HepG2 (cell line): ENCODE data around the gene MBOAT7.
"Not testable (repeated sequence)": the region's sequence is repeated elsewhere in the genome, so short reads cannot be mapped to it uniquely, and the experiment has no call there.

Experiments
- DPF2 ChIP-seq: sonication (generic); formaldehyde crosslinking; IDR thresholded peaks from 2 replicates; pipeline ENCODE4 v1.4.0; 2020; ENCODE audit warnings: mild to moderate bottlenecking, low read depth, missing genetic modification reagents, borderline replicate concordance
- GABPA ChIP-seq, 2 experiments: IDR thresholded peaks; 2 replicates each; pipeline ENCODE4 v1.6.1; 2011 to 2016; ENCODE audit warnings: low read depth in 2 of 2, low read length in 1 of 2, missing biosample characterization in 1 of 2, missing genetic modification characterization in 1 of 2
- TCF7L2 ChIP-seq: IDR thresholded peaks from 2 replicates; pipeline ENCODE4 v1.6.1; 2011; ENCODE audit warnings: mild to moderate bottlenecking, low read depth, low read length, moderate library complexity
- ZNF10 ChIP-seq: sonication (generic); formaldehyde crosslinking; IDR thresholded peaks from 2 replicates; pipeline ENCODE4 v1.4.0; 2020; ENCODE audit warnings: mild to moderate bottlenecking, low read depth, missing genetic modification reagents, borderline replicate concordance
- ZZZ3 ChIP-seq: sonication (generic); formaldehyde crosslinking; IDR thresholded peaks from 2 replicates; pipeline ENCODE4 v1.4.0; 2020; ENCODE audit warnings: missing genetic modification reagents, mild to moderate bottlenecking, borderline replicate concordance
- TF ChIP-seq, protein P1 (sequence below): fragments of 450-650 bp; IDR thresholded peaks from 2 replicates; pipeline ENCODE4 v1.6.1; 2017; ENCODE audit warnings: mild to moderate bottlenecking
- TF ChIP-seq, protein P2 (sequence below): sonication (generic); formaldehyde crosslinking; IDR thresholded peaks from 2 replicates; pipeline ENCODE4 v1.4.0; 2020; ENCODE audit warnings: missing genetic modification reagents

- TF ChIP-seq, protein P1, sequence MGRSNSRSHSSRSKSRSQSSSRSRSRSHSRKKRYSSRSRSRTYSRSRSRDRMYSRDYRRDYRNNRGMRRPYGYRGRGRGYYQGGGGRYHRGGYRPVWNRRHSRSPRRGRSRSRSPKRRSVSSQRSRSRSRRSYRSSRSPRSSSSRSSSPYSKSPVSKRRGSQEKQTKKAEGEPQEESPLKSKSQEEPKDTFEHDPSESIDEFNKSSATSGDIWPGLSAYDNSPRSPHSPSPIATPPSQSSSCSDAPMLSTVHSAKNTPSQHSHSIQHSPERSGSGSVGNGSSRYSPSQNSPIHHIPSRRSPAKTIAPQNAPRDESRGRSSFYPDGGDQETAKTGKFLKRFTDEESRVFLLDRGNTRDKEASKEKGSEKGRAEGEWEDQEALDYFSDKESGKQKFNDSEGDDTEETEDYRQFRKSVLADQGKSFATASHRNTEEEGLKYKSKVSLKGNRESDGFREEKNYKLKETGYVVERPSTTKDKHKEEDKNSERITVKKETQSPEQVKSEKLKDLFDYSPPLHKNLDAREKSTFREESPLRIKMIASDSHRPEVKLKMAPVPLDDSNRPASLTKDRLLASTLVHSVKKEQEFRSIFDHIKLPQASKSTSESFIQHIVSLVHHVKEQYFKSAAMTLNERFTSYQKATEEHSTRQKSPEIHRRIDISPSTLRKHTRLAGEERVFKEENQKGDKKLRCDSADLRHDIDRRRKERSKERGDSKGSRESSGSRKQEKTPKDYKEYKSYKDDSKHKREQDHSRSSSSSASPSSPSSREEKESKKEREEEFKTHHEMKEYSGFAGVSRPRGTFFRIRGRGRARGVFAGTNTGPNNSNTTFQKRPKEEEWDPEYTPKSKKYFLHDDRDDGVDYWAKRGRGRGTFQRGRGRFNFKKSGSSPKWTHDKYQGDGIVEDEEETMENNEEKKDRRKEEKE, result not testable (repeated sequence)
- TF ChIP-seq DPF2 (CRISPR knock-in tag); TCF7L2; GABPA (IDR thresholded peaks at IDR 0.05; ENCODE audit: low read depth, low read length); GABPA (CRISPR knock-in tag; IDR thresholded peaks at IDR 0.05; ENCODE audit: low read depth); ZNF10; ZZZ3 (CRISPR knock-in tag): not testable (repeated sequence)
- TF ChIP-seq, protein P2, sequence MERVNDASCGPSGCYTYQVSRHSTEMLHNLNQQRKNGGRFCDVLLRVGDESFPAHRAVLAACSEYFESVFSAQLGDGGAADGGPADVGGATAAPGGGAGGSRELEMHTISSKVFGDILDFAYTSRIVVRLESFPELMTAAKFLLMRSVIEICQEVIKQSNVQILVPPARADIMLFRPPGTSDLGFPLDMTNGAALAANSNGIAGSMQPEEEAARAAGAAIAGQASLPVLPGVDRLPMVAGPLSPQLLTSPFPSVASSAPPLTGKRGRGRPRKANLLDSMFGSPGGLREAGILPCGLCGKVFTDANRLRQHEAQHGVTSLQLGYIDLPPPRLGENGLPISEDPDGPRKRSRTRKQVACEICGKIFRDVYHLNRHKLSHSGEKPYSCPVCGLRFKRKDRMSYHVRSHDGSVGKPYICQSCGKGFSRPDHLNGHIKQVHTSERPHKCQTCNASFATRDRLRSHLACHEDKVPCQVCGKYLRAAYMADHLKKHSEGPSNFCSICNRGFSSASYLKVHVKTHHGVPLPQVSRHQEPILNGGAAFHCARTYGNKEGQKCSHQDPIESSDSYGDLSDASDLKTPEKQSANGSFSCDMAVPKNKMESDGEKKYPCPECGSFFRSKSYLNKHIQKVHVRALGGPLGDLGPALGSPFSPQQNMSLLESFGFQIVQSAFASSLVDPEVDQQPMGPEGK (CRISPR knock-in tag), result not testable (repeated sequence)
Observed at GRCh38 chr19:54194463-54194862, 5.1 kb upstream of the MBOAT7 start.
